HG03571 (cell line): ENCODE measurements around the gene HSPB8.
"Not testable (repeated sequence)": the region's sequence is repeated elsewhere in the genome, so short reads cannot be mapped to it uniquely, and the experiment has no call there.

Source experiments
- ATAC-seq: cut with Tn5 transposase; IDR thresholded peaks from one replicate; pipeline ENCODE4 v1.9.1; 2021; ENCODE audit not compliant: unreplicated experiment

The HSPB8 gene

DNA sequence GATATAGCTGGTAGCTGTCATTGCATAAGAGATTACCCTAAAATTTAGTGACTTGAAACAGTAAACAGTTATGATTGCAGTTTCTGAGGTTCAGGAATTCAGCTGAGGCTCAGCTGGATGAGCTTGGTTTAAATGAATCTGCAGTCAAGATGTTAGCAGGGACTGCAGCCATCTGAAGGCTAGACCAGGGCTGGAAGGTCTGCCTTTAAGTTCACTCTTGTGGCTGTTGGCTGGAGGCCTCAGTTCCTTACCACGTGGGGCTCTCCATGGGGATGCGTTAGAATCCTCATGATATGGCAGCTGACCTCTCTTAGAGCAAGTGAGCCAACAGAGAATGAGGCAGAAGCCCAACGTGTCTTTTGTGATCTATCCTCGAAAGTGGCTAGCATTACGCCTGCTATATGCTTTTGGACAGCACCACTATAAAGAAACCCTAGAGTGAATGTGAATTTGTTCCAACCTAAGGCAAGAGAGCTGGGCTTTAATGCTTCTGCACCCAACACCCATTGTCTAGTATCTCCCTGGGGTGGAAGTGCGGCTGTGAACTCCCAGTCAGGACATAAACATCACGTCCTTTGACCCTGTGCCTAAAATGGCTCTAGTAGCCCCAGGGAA, 26.0 kb downstream of the HSPB8 start:
- no peak for ATAC-seq

- ATAC-seq = no peak
These were observed 27.8 kb downstream of the HSPB8 start for GRCh38 chr12:119206348-119207062.

- no peak for ATAC-seq
These were observed 28.4 kb downstream of the HSPB8 start for GRCh38 chr12:119207063-119207560.

GRCh38 chr12:119208626-119209061, 29.9 kb downstream of the HSPB8 start:
- ATAC-seq = no peak

DNA sequence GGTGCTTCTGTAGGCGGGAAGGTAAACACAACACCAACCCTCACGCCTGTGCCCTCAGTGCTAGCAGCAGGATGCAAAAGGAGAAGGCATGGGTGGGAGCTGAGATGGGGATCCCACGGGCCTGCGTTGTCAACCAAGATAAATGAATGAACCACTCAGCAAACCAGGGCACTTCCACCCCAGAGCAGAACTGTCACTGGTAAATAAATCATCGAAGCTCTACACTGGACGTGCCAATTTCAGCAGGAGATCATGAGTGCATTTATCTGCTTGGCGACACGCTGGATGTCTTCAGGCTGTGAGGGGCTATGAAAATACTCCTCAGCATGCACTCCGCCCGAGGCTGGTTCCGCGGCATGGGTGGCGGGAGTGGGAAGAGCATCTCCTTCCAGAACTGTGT, 33.2 kb downstream of the HSPB8 start:
- ATAC-seq = no peak

DNA sequence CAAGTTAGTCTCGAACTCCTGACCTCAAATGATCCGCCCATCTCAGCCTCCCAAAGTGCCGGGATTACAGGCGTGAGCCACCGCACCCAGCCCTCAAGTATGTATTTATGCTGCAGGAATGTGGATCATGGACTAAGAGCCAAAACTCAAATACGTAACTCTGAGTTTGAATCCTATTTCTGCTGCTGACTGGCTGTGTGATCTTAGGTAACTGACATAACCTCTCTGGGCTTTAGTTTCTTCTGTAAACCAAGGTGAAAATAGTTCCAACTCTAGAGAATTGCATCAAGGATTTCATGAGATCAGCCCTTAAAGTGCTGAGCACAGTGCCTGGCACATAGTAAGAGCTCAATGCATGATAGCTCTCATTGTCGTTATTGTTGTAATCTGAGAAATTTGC, 37.4 kb downstream of the HSPB8 start:
- ATAC-seq = no peak

GRCh38 chr12:119218875-119219274, 40.1 kb downstream of the HSPB8 start:
- ATAC-seq = not testable (repeated sequence)

DNA sequence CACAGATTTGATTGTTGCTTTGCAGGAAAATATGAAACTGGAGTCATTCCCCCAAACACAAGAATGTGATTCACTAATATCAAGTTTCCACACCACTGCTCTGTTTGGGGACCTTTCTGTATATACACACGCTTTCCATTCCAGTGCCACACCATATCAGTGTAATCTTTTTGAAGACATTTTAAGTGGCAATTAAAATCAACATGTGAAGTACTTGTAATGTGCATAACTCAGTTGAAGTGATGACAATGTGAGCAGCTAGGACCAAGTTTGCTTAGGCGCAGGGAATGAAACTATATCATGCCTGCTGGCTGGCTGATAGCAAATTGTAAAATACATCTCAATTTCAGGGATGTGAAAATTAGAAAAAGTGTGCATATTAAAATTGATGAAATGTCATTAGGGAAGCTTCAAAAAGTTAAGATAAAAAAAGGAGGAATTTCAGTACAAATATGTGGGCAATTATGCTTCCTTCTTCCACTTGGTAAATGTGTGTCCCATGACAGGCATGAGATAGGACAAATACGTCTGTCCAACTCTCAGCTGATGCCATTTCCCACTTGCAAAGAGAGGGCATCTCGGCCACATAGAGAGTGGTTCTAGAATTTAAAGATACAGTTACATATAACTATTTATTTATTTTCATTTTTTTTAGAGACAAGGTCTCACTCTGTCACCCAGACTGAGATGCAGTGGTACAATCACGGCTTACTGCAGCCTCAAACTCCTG, 43.7 kb downstream of the HSPB8 start:
- ATAC-seq = no peak

GRCh38 chr12:119225454-119225853, 46.7 kb downstream of the HSPB8 start:
- ATAC-seq = no peak

GRCh38 chr12:119227292-119227691, 48.6 kb downstream of the HSPB8 start:
- no peak for ATAC-seq

DNA sequence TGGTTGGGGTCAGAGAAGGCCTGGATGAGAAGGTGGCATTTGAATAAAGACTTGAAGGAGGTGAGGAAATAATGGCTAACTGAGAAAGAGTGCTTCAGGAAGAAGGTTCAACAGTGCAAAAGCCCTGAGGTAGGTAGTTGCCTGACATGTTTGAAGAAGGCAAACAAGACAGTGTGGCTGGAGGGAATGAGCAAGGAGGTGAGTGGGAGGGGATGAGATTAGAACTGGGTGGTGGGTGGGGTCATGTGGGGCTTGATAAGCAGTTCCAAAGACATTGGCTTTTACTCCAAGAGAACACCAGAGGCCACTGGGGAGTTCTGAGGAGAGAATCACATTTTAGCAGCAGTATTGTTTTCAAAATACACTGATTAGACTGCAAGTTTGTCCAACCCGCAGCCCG, 50.5 kb downstream of the HSPB8 start:
- ATAC-seq = no peak

- no peak for ATAC-seq
These were observed 51.1 kb downstream of the HSPB8 start for GRCh38 chr12:119229837-119230236.

DNA sequence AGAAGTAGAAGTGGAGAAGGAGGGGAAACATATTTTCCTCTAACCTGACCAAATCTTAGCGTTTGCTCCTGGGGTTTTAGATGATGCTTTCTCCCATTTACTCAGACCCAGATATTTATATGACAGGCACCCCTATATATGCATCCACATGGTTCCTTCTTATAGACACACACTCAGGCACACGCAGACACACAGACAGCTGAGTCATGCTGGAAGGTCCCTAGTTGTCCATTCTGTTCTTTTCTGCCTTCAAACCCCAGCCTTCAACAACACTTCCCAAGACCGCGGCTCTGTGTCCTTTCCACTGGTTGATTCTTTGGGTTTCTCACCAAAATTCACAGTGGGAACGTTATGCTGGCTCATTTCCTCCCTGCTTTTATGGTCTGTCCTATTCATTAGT, 52.1 kb downstream of the HSPB8 start:
- ATAC-seq = no peak

- no peak for ATAC-seq
These were observed 53.0 kb downstream of the HSPB8 start for GRCh38 chr12:119231774-119232173.

DNA sequence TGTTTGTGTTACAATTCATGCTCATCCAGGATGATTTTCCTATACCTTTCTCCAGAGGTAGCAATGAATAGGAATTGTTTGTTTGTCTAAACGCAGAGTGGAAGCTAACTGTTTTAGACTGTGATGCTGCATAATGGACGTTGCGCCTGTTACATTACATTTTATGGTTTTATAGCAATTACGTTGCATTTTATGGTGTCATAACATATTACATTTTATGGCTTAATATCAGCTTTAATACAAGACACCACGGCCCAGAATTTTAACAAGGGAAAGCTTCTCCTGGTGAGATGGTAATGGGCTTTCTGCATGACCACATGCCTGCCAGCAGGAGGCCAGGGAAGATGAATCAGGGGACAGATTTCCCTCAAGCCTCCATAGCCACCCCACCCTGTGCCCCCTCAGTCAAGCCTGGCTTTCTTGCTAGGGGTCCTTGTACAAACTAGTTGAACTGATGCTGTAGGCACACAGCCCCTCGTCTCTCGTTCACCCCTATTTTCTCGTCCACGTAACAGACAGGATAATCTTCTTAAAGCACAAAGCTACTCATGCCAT, 56.5 kb downstream of the HSPB8 start:
- ATAC-seq = no peak

DNA sequence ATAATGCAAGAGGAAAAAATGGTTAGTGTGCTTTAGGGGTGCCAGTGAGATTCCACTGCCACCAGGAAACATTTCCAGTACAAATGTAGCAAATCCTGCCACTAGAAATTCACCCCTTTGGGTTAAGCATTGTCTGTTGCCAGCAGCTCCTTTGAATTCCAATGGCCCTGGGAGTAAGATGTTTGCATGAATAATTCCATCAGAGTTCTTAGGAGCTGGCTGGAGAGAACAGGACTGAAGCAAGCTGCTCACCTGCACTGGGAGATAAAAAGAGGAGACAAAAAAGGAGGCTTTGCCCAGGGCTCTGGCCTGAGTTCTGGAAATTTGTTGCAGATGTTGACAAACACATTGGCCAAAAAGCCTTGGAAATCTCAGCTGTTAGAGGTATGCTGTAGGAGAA, 57.6 kb downstream of the HSPB8 start:
- no peak for ATAC-seq

DNA sequence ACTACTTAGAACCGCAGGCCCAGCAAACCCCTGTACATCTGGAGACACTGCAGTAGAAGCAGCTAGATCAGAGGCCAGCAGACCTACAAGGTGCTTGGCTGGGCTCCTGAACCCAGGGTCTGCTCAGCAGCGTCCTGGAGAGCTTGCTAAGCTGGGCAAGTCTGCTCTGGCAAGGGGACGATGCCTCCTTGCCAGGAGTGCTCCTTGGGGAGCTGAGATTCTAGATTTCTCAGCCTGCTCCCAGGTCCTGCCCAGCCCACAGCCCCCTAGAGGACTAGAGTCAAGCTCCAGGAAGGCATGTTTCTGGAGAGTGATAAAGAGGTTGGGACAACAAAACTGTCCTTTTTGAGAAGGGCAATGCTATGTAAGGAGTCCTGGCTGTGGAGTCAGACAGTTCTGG, 60.3 kb downstream of the HSPB8 start:
- no peak for ATAC-seq

GRCh38 chr12:119241049-119241448, 62.3 kb downstream of the HSPB8 start:
- ATAC-seq = no peak

DNA sequence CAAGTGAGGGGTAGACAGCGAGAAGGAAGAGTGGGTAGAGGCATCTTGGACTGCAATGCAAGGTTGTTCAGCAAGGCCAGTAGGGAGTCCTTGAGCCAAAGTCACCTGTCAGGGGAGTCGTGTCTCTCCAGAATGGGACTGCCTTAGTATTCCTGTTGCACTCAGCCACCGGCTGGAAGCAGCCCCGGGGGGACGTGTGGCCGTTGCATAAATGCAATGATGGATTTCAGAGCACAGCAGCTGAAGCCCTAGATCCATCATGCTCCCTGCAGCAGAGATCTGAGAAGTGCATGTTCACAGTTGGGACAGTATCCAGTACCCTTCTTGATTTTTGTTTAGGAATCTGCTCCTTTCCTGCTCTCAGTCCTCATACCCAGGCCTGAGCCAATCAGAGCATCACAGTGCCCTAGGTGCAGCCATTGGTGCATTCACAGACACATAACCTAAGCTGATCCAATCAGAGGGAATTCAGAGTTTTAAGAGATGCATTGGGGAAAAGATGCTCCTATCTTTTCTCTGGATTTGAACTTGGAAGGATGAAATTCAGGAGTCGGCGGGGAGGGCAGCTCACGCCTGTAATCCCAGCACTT, 62.9 kb downstream of the HSPB8 start:
- no peak for ATAC-seq
